ENCODE results near the gene BRD1.

BRD1 gene

GRCh38 chr22:49751966-49752597 lies 75.6 kb downstream of the BRD1 start:
- no peak for DNase-seq (ENCODE audit: low read depth)

GRCh38 chr22:49751318-49751965 lies 76.2 kb downstream of the BRD1 start:
- no peak for DNase-seq (ENCODE audit: low read depth)

GRCh38 chr22:49749885-49750510 lies 77.7 kb downstream of the BRD1 start:
- no peak for DNase-seq (ENCODE audit: low read depth)

GRCh38 chr22:49749227-49749626 lies 78.4 kb downstream of the BRD1 start:
- no peak for DNase-seq (ENCODE audit: low read depth)

GRCh38 chr22:49748514-49748913 lies 79.2 kb downstream of the BRD1 start:
- DNase-seq (ENCODE audit: low read depth) = no peak

DNA sequence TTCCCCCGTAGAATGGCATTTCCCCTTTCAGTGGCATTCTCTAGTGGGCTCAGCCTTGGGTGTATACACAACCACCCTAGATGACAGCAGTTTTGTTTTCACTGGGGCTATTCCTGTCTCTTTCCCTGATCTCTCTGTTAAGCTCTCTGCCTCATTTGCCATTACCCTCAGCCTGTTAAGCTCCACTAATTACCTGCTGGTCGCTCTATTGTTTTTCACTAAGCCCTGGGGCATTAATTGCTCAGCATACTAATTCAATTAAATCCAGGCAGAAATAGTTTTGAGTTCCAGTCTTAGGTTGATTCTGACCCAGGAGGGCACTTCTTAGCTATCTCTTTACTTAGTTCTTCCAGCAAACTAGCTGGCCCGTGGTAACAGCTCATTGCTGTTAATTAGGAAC lies 80.0 kb downstream of the BRD1 start:
- DNase-seq (ENCODE audit: low read depth) = no peak

GRCh38 chr22:49747130-49747529 lies 80.5 kb downstream of the BRD1 start:
- DNase-seq (ENCODE audit: low read depth) = no peak

GRCh38 chr22:49746065-49746464 lies 81.6 kb downstream of the BRD1 start:
- no peak for DNase-seq (ENCODE audit: low read depth)

DNA sequence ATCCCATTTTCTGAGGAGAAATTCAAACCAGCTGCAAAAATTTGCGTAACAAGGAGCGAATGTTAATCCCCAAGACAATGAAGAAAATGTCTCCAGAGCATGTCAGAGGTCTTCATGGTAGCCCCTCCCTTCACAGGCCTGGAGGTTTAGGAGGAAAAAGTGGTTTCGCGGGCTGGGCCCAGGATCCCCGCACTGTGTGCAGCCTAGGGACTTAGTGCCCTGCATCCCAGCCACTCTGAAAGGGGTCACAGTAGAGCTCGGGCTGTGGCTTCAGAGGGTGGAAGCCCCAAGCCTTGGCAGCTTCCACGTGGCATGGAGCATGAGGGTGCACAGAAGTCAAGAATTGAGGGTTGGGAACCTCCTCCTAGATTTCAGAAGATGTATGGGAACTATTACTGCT lies 87.4 kb downstream of the BRD1 start:
- no peak for DNase-seq (ENCODE audit: low read depth)

GRCh38 chr22:49739138-49739537 lies 88.5 kb downstream of the BRD1 start:
- no peak for DNase-seq (ENCODE audit: low read depth)

- no peak for DNase-seq (ENCODE audit: low read depth)
Observed at GRCh38 chr22:49738566-49738965, 89.1 kb downstream of the BRD1 start.

DNA sequence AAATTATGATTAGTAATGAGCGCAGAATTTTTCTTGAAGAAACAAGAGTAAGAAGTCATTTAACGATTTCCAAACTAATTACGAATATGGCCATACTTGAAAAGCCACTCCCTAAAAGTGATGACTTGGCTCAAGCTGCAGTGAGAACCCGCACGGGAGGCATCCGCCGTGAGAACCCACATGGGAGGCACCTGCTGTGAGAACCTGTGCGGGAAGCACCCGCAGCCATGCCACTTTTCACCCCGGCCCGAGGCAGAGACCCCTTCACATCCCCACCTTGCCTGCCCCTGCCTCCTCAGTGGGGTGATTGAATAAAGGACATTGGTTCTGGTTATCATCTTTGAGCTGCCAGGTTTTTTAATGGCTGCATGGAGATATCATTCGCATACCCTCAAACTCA lies 89.7 kb downstream of the BRD1 start:
- no peak for DNase-seq (ENCODE audit: low read depth)

DNA sequence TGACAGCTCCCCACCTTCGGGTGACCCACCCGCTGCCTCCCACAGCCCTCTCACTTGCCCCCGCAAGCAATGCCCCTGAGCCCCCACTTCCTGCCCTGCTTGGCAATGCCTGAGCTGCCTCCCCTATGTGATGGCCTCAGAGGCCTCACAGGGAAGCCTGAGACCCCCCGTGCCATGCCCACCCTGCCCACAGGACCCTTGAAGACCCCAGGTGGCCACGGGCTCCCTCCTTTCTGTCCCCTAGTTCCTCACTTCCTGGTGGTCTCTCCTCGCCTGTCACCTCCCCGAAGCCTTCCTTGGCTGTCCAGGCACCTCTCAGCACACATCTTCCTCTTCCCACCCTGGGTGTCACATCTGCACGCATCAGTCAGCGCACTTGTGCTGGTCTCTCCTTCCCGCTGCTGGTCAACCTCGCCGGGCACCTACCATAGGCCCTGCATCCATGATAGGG lies 90.5 kb downstream of the BRD1 start:
- no peak for DNase-seq (ENCODE audit: low read depth)

DNA sequence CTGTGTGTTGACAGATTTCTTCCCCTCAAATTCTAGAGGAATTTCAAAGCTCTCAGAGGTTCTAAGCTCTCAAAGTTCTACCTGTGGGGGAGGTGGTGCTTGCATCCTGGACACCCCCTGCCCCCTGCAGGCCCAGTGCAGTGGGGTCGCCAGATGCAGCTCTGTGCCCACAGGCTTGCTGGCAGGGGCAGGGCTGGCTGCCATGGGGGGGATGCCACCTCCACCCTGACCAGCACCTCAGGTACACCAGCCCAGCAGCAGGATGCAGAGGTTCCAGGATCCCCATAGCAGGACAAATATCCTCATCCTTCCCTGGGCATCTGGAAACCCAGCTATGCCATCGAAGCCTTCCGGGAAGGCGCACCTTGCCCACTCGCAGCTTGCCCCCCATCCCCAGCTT lies 91.1 kb downstream of the BRD1 start:
- no peak for DNase-seq (ENCODE audit: low read depth)

DNA sequence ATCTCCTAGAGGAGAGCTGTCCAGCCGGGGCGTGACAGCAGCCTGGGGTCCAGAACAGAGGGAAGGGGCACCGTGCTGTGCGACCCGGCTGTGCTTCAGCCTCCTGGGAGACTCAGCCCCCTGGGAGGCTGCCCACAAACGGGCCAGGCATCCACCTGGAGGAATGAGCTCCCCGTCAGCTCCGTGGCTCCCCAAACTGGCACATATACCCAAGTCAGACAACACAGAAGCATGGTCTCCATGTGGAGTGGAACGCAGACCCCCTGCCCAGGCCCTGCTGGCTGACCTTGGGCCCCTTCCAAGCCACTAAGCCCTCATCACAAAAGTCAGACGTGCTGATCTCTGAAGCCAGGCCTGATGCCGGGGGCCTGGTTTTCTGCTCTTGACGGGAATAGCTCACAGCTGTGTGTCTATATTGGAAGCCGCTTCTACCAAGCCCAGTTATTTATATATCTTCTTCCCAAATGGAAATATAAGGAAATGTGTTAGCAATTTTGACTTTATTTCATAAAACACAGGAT lies 91.7 kb downstream of the BRD1 start:
- no peak for DNase-seq (ENCODE audit: low read depth)

GRCh38 chr22:49735411-49735900 lies 92.2 kb downstream of the BRD1 start:
- DNase-seq (ENCODE audit: low read depth) = no peak

- DNase-seq (ENCODE audit: low read depth) = no peak
Observed at GRCh38 chr22:49734882-49735281, 92.8 kb downstream of the BRD1 start.

GRCh38 chr22:49734390-49734789 lies 93.3 kb downstream of the BRD1 start:
- DNase-seq (ENCODE audit: low read depth) = no peak

DNA sequence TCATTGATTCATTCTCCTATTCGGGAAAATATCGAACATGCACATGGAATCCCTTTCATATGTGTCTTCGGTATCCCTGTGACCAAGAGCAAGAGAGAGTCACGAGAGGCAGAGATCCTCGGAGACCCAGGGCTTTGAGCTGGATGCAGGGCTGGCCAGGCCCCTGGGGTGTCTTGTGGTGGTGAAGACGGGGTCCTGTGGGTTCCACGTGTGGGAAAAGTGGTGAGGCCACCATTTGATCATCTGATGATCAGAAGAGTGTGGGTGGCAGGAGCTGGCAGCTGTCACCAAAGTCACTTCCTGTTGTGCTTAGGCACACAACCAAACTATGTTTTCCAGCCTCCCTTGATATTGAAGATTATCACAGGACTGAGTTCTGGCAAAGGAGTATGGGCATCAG lies 94.0 kb downstream of the BRD1 start:
- no peak for DNase-seq (ENCODE audit: low read depth)

DNA sequence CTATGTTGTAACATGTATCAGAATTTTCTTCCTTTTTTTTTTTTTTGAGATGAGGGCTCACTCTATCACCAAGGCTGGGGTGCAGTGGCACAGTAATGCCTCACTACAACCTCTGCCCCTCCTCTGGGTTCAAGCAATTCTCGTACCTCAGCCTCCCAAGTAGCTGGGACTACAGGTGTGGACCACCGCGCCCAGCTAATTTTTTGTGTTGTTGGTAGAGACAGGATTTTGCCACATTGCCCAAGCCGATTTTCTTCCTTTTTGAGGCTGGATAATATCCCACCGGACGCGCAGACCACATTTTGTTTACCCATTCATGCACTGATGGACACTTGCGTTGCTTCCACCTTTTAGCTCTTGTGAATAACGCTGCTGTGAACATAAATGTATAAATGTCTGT lies 97.0 kb downstream of the BRD1 start:
- DNase-seq (ENCODE audit: low read depth) = no peak

DNA sequence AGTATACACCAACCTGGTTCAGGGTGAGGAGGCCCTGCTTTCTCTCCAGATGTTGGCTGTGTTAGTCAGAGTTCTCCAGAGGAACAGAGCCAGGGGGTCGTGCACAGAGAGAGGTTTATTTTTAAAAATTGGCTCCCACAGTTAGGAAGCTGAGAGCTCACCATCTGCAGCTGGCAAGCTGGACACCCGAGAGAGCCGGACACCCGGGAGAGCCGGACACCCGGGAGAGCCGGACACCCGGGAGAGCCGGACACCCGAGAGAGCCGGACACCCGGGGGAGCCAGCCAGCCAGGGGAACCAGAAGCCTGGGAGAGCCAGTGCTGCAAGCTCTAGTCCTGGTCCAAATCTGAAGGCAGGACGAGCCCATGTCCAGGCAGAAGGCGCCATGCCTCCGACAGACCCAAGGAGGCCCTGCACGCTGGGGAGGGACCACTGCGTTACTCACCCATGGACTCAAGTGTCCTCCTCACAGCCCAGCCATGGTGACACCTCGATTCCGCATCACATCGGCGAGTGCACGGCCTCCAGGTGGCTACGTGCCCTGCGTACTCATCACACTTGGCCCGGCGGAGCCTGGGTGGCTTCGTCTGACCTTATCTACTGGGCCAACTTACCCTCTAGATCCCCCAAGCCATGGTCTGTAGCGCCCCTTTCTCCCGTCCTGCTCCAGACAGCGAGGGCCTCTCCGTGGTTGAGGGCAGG lies 99.0 kb downstream of the BRD1 start:
- DNase-seq (ENCODE audit: low read depth) = no peak

DNA sequence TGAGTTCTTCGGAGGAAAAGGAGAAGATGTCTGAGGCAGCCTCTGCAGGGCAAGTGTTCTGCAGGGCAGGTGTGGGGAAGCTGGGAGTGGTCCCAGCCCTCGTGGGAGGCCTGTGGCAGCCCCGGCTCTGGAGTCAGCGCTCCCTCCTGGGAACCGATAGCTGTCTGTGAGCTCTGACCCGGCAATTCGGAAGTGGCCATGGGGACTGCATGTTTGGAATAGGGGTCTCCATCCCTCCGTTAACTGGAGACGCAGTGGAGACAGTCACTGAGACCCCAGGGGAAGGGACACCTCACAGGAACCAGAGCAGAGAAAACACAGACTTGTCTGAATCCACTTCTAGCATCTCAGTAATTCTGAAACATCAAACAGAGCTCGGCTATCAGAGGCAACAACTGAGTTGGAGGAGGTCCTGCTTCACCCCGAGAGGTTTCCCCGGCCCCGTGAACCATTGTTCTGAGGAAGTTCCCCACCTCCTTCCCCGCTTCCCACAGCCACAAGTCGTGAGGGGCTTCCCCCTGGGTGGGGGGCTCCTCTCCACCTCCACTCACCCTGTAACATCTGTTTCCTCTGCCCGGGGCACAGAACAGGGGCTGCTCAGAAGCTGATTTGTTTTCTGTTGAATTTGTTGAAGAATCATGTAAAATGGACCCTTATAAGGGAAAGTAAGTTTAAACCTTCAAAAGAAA lies 99.6 kb downstream of the BRD1 start:
- DNase-seq (ENCODE audit: low read depth) = no peak

Data from activated T-helper 1 cell treated with Interleukin-2 at 50 U/mL for 16 hours (primary cell).